Panc1 (cell line): Measurements from ENCODE around the gene NEU1. TPM values are rescaled to one million over a fixed set of nuclear protein-coding genes. Genes with fewer than 3 reads are reported as not detected.
"Not testable (repeated sequence)": the region's sequence is repeated elsewhere in the genome, so short reads cannot be mapped to it uniquely, and the experiment has no call there.

Experiments
- ATAC-seq: fragments of 200-7000 bp; cut with Tn5 transposase; 2 replicates; pipeline ENCODE4 v1.9.1; 2020; ENCODE audit warnings: mild to moderate bottlenecking, moderate library complexity
- Bru-seq: library from RNA; stranded (reverse); fragments of 400-500 nt; gene quantifications from one replicate; lab custom pipeline; 2021; lab: Mats Ljungman, UMichigan
- BruChase-seq, 2 experiments: library from RNA; stranded (reverse); fragments of 400-500 nt; gene quantifications; one replicate each; lab custom pipeline; 2021; lab: Mats Ljungman, UMichigan
- BruUV-seq: library from RNA; stranded (reverse); fragments of 400-500 nt; replicated peaks from 2 replicates; lab custom pipeline; 2021; lab: Mats Ljungman, UMichigan
- CTCF ChIA-PET: fragments of 300-600 bp; sonication (Branson Sonifier 250); formaldehyde crosslinking; loops from one replicate; lab custom pipeline; 2022; ENCODE audit warnings: antibody characterized with exemption; lab: Charles Lee
- POLR2A ChIA-PET: fragments of 300-600 bp; sonication (Branson Sonifier 250); formaldehyde crosslinking; loops from one replicate; lab custom pipeline; 2022; ENCODE audit warnings: antibody characterized with exemption; lab: Charles Lee
- DNase-seq: peaks from one replicate; pipeline ENCODE4 v3.0.0-alpha.2; 2010; ENCODE audit warnings: low read depth, low spot score
- H3K27ac ChIP-seq: 2 replicates; pipeline ENCODE4 v1.5.1; 2011; ENCODE audit warnings: mild to moderate bottlenecking, low read length, inconsistent platforms
- H3K27me3 ChIP-seq: fragments of 200-500 bp; sonication (Bioruptor generic); 2 replicates; pipeline ENCODE4 v1.6.0; 2014; ENCODE audit warnings: low read length, inconsistent platforms; ENCODE audit not compliant: control insufficient read depth, insufficient read depth
- H3K36me3 ChIP-seq: fragments of 200-500 bp; sonication (Bioruptor generic); 2 replicates; pipeline ENCODE4 v1.5.1; 2014; ENCODE audit warnings: inconsistent platforms, mild to moderate bottlenecking, low read length, moderate library complexity; ENCODE audit not compliant: control insufficient read depth, insufficient read depth
- H3K4me1 ChIP-seq: 2 replicates; pipeline ENCODE4 v1.5.1; 2011; ENCODE audit warnings: inconsistent platforms, mild to moderate bottlenecking, low read length, moderate library complexity; ENCODE audit not compliant: control insufficient read depth, insufficient read depth
- H3K4me3 ChIP-seq, 2 experiments: 2 replicates each; pipeline ENCODE4 v1.5.1; 2011 to 2012; ENCODE audit warnings: low read depth in 2 of 2, low read length in 2 of 2, mild to moderate bottlenecking in 2 of 2, inconsistent platforms in 1 of 2, moderate library complexity in 1 of 2
- H3K9me3 ChIP-seq: fragments of 200-500 bp; sonication (Bioruptor generic); 2 replicates; pipeline ENCODE4 v1.5.1; 2014; ENCODE audit warnings: low read depth, mild to moderate bottlenecking, inconsistent platforms, low read length, moderate library complexity; ENCODE audit not compliant: control insufficient read depth, insufficient read depth
- CTCF ChIP-seq: fragments of 450-650 bp; IDR thresholded peaks from 2 replicates; pipeline ENCODE4 v1.5.1; 2017; ENCODE audit warnings: mild to moderate bottlenecking
- POLR2AphosphoS5 ChIP-seq: IDR thresholded peaks from 2 replicates; pipeline ENCODE4 v1.6.1; 2012; ENCODE audit warnings: mild to moderate bottlenecking, low read depth, low read length, moderate library complexity
- REST ChIP-seq, 2 experiments: IDR thresholded peaks; 2 replicates each; pipeline ENCODE4 v1.6.1; 2011 to 2012; ENCODE audit warnings: low read depth in 2 of 2, control low read depth in 1 of 2, low read length in 1 of 2, mild to moderate bottlenecking in 1 of 2, moderate library complexity in 1 of 2; ENCODE audit not compliant: insufficient read depth in 1 of 2
- SIN3A ChIP-seq: IDR thresholded peaks from 2 replicates; pipeline ENCODE4 v1.6.1; 2012; ENCODE audit warnings: low read depth, mild to moderate bottlenecking, low read length, moderate library complexity, borderline replicate concordance; ENCODE audit not compliant: insufficient read depth
- TCF7L2 ChIP-seq: IDR thresholded peaks from 2 replicates; pipeline ENCODE4 v1.6.1; 2011; ENCODE audit warnings: mild to moderate bottlenecking, low read depth, low read length, inconsistent platforms
- in situ Hi-C: cut with HindIII; loops from 2 replicates; pipeline ENCODE4 v1.10.0; 2016; ENCODE audit warnings: low sequenced_read_pairs, low pct_unique_long_range_greater_than_20kb
- intact Hi-C: fragments of 100-400 bp; cut with micrococcal nuclease; formaldehyde crosslinking; loops from one replicate; pipeline ENCODE4 v1.10.0; 2022; ENCODE audit not compliant: unreplicated experiment
- long read RNA-seq: library from polyadenylated mRNA; unstranded; transcript quantifications from one replicate; pipeline ENCODE4 v2.0.0, GENCODE V29; 2021; ENCODE audit not compliant: unreplicated experiment
- polyA plus RNA-seq: library from polyadenylated mRNA; unstranded; fragments of >200 nt; gene quantifications from one replicate; pipeline ENCODE4 v1.2.1, GENCODE V29; 2012; ENCODE audit warnings: missing spikeins; ENCODE audit not compliant: insufficient read length
- total RNA-seq: library from RNA; stranded (reverse); gene quantifications from one replicate; pipeline ENCODE4 v1.2.1, GENCODE V29; 2021; ENCODE audit not compliant: unreplicated experiment

NEU1 gene
- total RNA-seq (111 TPM), Bru-seq, nascent RNA (percentile 86 among the genes with signal in this experiment), BruChase-seq, experiment 1, labeled RNA remaining after a 2-hour chase (percentile 91 among the genes with signal in this experiment), BruChase-seq, experiment 2, labeled RNA remaining after a 6-hour chase (percentile 97 among the genes with signal in this experiment)
- 103 TPM for polyA plus RNA-seq
- long read RNA-seq, full-length matches to known transcripts: 133 of 221 reads
- long read RNA-seq, partial matches to known transcripts: 25 of 221 reads
- long read RNA-seq, other reads (novel, unspliced or antisense): 63 of 221 reads

DNA sequence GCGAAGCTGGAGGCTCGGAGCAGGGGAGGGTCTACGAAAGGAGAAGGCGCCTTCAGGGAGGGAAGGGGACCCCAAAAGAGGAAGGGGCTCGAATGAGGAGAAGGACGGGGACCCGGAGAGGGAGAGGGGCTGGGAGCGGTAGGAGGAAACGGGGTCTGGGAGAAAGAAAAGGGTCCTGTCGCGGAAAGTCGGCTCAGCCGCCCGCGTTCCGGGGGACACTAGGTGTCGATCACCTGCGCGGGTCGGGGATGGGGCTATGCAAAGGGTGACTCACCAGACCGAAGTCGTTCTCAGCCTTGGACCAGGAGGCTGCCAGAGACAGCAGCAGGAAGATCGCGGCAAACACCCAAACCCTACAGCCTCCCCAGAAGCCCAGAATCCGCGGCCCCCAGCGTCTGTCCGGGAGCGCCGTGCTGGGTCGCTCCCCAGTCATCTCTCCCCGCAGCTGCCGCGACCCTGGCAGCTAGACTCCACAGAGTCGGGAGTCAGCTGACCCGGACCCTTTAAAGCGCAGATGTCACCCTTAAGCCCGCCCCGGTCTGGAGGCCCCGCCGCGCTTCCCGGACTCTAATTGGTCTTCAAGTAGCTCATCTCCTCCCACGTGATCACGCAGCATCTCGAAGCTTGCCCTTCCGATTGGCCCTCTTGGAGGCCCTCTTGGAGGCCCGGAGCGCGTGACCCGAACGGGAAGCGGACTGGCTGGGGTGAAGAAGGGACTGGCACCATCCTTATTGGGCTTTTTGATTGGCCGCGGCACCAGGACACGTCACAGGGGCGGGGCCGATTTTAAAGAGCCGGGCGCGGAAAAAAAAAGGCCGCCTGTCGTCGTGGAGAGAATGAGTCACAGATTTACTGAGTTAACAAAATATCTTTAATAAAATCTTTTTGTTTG, at the start of gene NEU1:
TSS of gene NEU1 (minus strand) at position 478 of the 892 bp plus-strand sequence. CDS start at position 433, 45 bp downstream.
- H3K36me3 ChIP-seq: no peaks in the 10 kb centered on the region; the same call in 1 of the 2 replicates
- POLR2A ChIA-PET: interaction anchor here (0.6 to 0.7 kb wide), 3 partner anchors 10 to 268 kb away, joined by 3 read pairs; no protein-coding TSS in a partner anchor
- peak within 1 kb of the TSS; percentile 62 to 89 for H3K4me3 ChIP-seq
- intact Hi-C loops: no loop called here
- CTCF ChIA-PET: no interaction called here
- peak within 1 kb of the TSS; percentile 82 for H3K27ac ChIP-seq
- DNase-seq (peak; percentile 33), ATAC-seq (peak; percentile 87)
- TF ChIP-seq POLR2AphosphoS5 (peak; percentile 75; the same call in 1 of the 2 replicates), SIN3A (peak; percentile 51; the same call in 1 of the 2 replicates), REST (IDR thresholded peaks at IDR 0.05; ENCODE audit: insufficient read depth in 1 of 2, low read depth in 2 of 2, low read length in 1 of 2) (no peak)
- BruUV-seq: no TSS peak
- H3K9me3 ChIP-seq: no peaks in the 10 kb centered on the region
- in situ Hi-C loops: no loop called here
- H3K4me1 ChIP-seq: peaks cover 26% of the 10 kb centered on the region
- H3K27me3 ChIP-seq: no peaks in the 10 kb centered on the region

GRCh38 chr6:31911826-31912585, 49.4 kb upstream of the NEU1 start:
- Histone ChIP-seq H3K9me3 (no peaks in the 10 kb centered on the region), H3K27ac (no peak overlapping the region), H3K36me3 (no peaks in the 10 kb centered on the region), H3K27me3 (no peaks in the 10 kb centered on the region), H3K4me1 (peaks cover 4% of the 10 kb centered on the region; the same call in 1 of the 2 replicates), H3K4me3 (no peak overlapping the region)
- in situ Hi-C loops: no loop called here
- BruUV-seq: no TSS peak
- TF ChIP-seq TCF7L2 (no peak), SIN3A (no peak), POLR2AphosphoS5 (no peak), CTCF (no peak), REST (IDR thresholded peaks at IDR 0.05; ENCODE audit: insufficient read depth in 1 of 2, low read depth in 2 of 2, low read length in 1 of 2) (no peak)
- ChIA-PET CTCF (no interaction called here), POLR2A (no interaction called here)
- ATAC-seq: no peak
- no peak for DNase-seq
- intact Hi-C loops: no loop called here

GRCh38 chr6:31909298-31909697, 46.7 kb upstream of the NEU1 start:
- H3K4me3 ChIP-seq, H3K27ac ChIP-seq, intact Hi-C loops, in situ Hi-C loops, ATAC-seq, BruUV-seq, DNase-seq, H3K9me3 ChIP-seq, H3K27me3 ChIP-seq, H3K4me1 ChIP-seq, H3K36me3 ChIP-seq: not testable (repeated sequence)
- CTCF ChIA-PET: interaction anchor here (0.6 kb wide), 1 partner anchor 100 kb away, joined by 3 read pairs; no protein-coding TSS in a partner anchor
- POLR2A ChIA-PET: interaction anchor here (0.7 kb wide), 1 partner anchor 180 kb away, joined by 3 read pairs; the partner anchor contains the start of gene DDAH2
